ENCODE measurements around the gene PPP2R1A.

PPP2R1A gene

DNA sequence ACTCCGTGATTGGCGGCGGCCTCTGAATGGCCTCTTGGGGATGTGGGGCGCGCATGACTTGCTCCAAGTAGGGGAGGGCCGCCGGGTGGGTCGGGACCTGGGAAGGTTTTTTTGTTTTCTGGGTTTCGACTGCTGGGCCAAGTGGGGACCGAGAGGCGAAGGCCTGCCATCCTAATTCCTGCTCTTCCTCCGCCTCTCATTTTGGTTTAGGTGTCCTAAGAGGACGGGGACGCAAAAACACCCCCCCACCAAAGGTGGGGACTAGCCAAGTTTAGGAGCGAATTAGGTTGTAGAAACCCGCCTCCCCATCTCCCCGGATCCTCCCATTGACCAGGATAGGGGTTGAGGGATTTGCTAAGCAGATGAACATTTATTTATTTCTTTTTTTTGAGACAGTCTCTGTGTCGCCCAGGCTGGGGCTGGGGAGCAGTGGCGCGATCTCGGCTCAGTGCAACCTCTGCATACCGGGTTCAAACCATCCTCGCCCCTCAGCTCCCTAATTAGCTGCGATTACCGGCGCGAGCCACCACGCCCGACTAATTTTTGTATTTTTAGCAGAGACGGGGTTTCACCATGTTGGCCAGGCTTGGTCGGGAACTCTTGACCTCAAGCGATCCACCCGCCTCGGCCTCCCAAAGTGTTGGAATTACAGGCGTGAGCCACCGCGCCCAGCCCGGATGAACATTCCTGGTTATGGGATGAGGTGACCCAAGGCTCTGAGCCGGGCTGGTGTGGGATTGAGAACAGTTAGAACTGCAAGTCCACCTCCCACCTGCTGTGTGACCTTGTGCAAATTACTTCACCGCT lies 838 bp downstream of the PPP2R1A start:
- H3K4me3 ChIP-seq (ENCODE audit: low read length) = peak overlapping the region; percentile 96
- TF ChIP-seq, protein P1, sequence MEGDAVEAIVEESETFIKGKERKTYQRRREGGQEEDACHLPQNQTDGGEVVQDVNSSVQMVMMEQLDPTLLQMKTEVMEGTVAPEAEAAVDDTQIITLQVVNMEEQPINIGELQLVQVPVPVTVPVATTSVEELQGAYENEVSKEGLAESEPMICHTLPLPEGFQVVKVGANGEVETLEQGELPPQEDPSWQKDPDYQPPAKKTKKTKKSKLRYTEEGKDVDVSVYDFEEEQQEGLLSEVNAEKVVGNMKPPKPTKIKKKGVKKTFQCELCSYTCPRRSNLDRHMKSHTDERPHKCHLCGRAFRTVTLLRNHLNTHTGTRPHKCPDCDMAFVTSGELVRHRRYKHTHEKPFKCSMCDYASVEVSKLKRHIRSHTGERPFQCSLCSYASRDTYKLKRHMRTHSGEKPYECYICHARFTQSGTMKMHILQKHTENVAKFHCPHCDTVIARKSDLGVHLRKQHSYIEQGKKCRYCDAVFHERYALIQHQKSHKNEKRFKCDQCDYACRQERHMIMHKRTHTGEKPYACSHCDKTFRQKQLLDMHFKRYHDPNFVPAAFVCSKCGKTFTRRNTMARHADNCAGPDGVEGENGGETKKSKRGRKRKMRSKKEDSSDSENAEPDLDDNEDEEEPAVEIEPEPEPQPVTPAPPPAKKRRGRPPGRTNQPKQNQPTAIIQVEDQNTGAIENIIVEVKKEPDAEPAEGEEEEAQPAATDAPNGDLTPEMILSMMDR (IDR thresholded peaks at IDR 0.05; ENCODE audit: low read length) = no peak
- TF ChIP-seq EZH2phosphoT487 (IDR thresholded peaks at IDR 0.05; ENCODE audit: low read length) (no peak), EZH2 (optimal IDR thresholded peaks at IDR 0.05; ENCODE audit: low read depth, low read length) (no peak)
- H3K36me3 ChIP-seq (replicated peaks; ENCODE audit: insufficient read depth, low read length) = peaks cover 13% of the 10 kb centered on the region
- no peaks in the 10 kb centered on the region for H4K20me1 ChIP-seq (ENCODE audit: insufficient read depth, low read length)
- no peaks in the 10 kb centered on the region; the same call in 1 of the 2 replicates for H3K4me1 ChIP-seq (ENCODE audit: low read length)
- H3K9ac ChIP-seq (ENCODE audit: low read length) = peak overlapping the region; percentile 95
- H3K9me3 ChIP-seq (replicated peaks; ENCODE audit: insufficient read depth, low read length) = no peaks in the 10 kb centered on the region
- H3K27me3 ChIP-seq (replicated peaks; ENCODE audit: insufficient read depth, low read length) = no peaks in the 10 kb centered on the region
- H3K9me2 ChIP-seq (replicated peaks; ENCODE audit: insufficient read depth, low read length) = no peaks in the 10 kb centered on the region
- peak; percentile 11 for DNase-seq
- peak overlapping the region; percentile 79 for H3K4me2 ChIP-seq (ENCODE audit: low read depth, low read length)
- no peaks in the 10 kb centered on the region for H3F3A ChIP-seq (ENCODE audit: insufficient read depth, low read length)
- peak overlapping the region; percentile 79 for H2AFZ ChIP-seq (ENCODE audit: low read length)
- H3K79me2 ChIP-seq (ENCODE audit: low read length) = peaks cover 58% of the 10 kb centered on the region
- peak overlapping the region; percentile 89; the same call in 1 of the 2 replicates for H3K27ac ChIP-seq (ENCODE audit: low read length)

DNA sequence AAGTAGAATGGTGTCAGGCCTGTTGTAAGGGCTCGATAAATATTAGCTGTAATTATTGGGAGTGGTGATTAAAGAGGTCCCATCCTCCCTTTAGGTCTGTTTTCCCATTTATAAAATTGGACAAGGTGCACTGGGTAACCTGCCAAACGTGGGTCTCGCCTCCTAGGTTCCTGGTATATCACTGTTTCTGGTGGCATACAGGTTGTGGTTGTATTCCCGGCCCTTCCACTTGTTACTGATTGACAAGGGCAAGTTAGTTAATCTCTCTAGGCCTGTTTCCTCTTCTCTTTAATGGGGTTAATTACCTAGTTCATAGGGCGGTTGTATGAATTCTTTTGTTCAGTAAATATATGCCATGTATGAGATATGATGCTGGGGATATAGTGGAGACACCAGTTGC lies 1.5 kb downstream of the PPP2R1A start:
- no peak overlapping the region for H2AFZ ChIP-seq (ENCODE audit: low read length)
- no peak for DNase-seq
- no peaks in the 10 kb centered on the region for H4K20me1 ChIP-seq (ENCODE audit: insufficient read depth, low read length)
- H3K4me2 ChIP-seq (ENCODE audit: low read depth, low read length) = peak overlapping the region; percentile 79
- H3K27ac ChIP-seq (ENCODE audit: low read length) = no peak overlapping the region
- peak overlapping the region; percentile 96 for H3K4me3 ChIP-seq (ENCODE audit: low read length)
- H3K4me1 ChIP-seq (ENCODE audit: low read length) = no peaks in the 10 kb centered on the region; the same call in 1 of the 2 replicates
- H3F3A ChIP-seq (ENCODE audit: insufficient read depth, low read length) = no peaks in the 10 kb centered on the region
- peaks cover 65% of the 10 kb centered on the region for H3K79me2 ChIP-seq (ENCODE audit: low read length)
- no peak overlapping the region for H3K9ac ChIP-seq (ENCODE audit: low read length)
- H3K9me2 ChIP-seq (replicated peaks; ENCODE audit: insufficient read depth, low read length) = no peaks in the 10 kb centered on the region
- no peaks in the 10 kb centered on the region for H3K27me3 ChIP-seq (replicated peaks; ENCODE audit: insufficient read depth, low read length)
- TF ChIP-seq, protein P1 (IDR thresholded peaks at IDR 0.05; ENCODE audit: low read length) = no peak
- TF ChIP-seq EZH2 (optimal IDR thresholded peaks at IDR 0.05; ENCODE audit: low read depth, low read length) = no peak
- H3K36me3 ChIP-seq (replicated peaks; ENCODE audit: insufficient read depth, low read length) = peaks cover 16% of the 10 kb centered on the region
- H3K9me3 ChIP-seq (replicated peaks; ENCODE audit: insufficient read depth, low read length) = no peaks in the 10 kb centered on the region

DNA sequence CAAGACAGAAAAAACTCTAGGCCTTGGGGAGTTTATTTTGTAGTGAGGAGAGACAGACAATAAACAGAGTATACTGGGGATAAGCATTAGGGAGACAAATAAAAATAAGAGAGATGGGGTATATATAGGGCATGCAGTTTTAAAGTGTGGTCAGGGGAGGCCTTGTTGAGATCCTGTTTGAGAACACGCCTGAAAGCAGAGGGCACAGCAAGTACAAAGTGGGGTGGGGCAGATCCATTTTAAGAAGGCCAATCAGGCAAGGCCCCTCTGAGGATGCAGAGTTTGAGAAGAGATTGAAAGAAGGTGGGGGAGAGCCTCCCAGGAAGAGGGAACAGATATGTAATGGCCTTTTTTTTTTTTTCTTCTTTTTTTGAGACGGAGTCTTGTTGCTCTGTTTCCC lies 2.1 kb downstream of the PPP2R1A start:
- Histone ChIP-seq H3K4me1 (ENCODE audit: low read length) (no peaks in the 10 kb centered on the region; the same call in 1 of the 2 replicates), H3K4me2 (ENCODE audit: low read depth, low read length) (no peak overlapping the region), H3K36me3 (replicated peaks; ENCODE audit: insufficient read depth, low read length) (peaks cover 16% of the 10 kb centered on the region), H3K79me2 (ENCODE audit: low read length) (peaks cover 70% of the 10 kb centered on the region), H3K27me3 (replicated peaks; ENCODE audit: insufficient read depth, low read length) (no peaks in the 10 kb centered on the region), H3K4me3 (ENCODE audit: low read length) (no peak overlapping the region), H3K9ac (ENCODE audit: low read length) (no peak overlapping the region), H3K9me3 (replicated peaks; ENCODE audit: insufficient read depth, low read length) (no peaks in the 10 kb centered on the region), H2AFZ (ENCODE audit: low read length) (no peak overlapping the region), H3F3A (ENCODE audit: insufficient read depth, low read length) (no peaks in the 10 kb centered on the region), H4K20me1 (ENCODE audit: insufficient read depth, low read length) (no peaks in the 10 kb centered on the region), H3K9me2 (replicated peaks; ENCODE audit: insufficient read depth, low read length) (no peaks in the 10 kb centered on the region), H3K27ac (ENCODE audit: low read length) (no peak overlapping the region)
- TF ChIP-seq, protein P1 (IDR thresholded peaks at IDR 0.05; ENCODE audit: low read length) = no peak
- DNase-seq = no peak
